Measurements from ENCODE around the gene SYCN. TPM values are rescaled to one million over a fixed set of nuclear protein-coding genes. Genes with fewer than 3 reads are reported as not detected.

SYCN gene
- total RNA-seq, 1 donor from 2014 or later = not detected

DNA sequence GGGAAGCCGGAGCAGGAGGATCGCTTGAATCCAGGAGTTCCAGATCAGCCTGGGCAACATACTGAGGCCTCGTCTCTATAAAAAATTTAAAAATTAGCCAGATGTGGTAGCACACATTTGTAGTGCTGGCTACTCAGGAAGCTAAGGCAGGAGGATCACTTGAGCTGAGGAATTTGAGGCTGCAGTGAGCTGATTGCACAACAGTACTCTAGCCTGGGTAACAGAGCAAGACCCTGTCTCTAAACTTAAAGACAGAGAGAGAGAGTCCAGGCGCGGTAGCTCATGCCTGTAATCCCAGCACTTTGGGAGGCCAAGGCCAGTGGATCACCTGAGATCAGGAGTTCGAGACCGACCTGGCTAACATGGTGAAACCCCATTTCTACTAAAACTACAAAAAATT, 36.4 kb upstream of the SYCN start:
- H3K36me3 Mint-ChIP-seq (ENCODE audit: unreplicated experiment) = no peaks in the 10 kb centered on the region
- H3K4me1 Mint-ChIP-seq (ENCODE audit: low read depth, unreplicated experiment) = no peaks in the 10 kb centered on the region
- H3K9me3 Mint-ChIP-seq (ENCODE audit: unreplicated experiment) = no peaks in the 10 kb centered on the region
- DNase-seq = no peak
- peaks cover 10% of the 10 kb centered on the region for H3K27me3 Mint-ChIP-seq (ENCODE audit: unreplicated experiment)
- no peak overlapping the region for H3K4me3 Mint-ChIP-seq (ENCODE audit: unreplicated experiment)
- TF ChIP-seq, protein P1, sequence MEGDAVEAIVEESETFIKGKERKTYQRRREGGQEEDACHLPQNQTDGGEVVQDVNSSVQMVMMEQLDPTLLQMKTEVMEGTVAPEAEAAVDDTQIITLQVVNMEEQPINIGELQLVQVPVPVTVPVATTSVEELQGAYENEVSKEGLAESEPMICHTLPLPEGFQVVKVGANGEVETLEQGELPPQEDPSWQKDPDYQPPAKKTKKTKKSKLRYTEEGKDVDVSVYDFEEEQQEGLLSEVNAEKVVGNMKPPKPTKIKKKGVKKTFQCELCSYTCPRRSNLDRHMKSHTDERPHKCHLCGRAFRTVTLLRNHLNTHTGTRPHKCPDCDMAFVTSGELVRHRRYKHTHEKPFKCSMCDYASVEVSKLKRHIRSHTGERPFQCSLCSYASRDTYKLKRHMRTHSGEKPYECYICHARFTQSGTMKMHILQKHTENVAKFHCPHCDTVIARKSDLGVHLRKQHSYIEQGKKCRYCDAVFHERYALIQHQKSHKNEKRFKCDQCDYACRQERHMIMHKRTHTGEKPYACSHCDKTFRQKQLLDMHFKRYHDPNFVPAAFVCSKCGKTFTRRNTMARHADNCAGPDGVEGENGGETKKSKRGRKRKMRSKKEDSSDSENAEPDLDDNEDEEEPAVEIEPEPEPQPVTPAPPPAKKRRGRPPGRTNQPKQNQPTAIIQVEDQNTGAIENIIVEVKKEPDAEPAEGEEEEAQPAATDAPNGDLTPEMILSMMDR (IDR thresholded peaks at IDR 0.05; ENCODE audit: partially characterized antibody, unreplicated experiment) = no peak
- no peak overlapping the region for H3K27ac Mint-ChIP-seq (ENCODE audit: unreplicated experiment)

DNA sequence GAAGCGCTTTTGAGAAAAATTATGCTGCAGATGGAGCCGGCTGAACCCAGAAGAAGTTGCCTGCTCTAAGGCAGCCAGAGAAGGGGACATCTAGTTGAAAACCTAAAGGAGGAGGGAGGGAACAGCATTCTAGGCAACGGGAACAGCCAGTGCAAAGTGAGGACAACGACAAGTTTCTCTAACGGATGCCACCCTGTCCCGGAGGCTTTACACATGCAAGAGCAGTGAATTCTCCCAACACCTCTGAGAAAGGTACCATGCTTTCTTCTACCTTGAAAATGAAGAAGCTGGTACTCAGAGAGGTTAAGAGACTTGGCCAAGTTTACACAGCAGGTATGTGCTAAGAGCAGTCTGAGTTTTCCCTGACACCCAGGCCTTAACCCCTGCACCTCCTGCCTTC, 34.9 kb upstream of the SYCN start:
- no peaks in the 10 kb centered on the region for H3K36me3 Mint-ChIP-seq (ENCODE audit: unreplicated experiment)
- H3K27ac Mint-ChIP-seq (ENCODE audit: unreplicated experiment) = no peak overlapping the region
- peaks cover 13% of the 10 kb centered on the region for H3K27me3 Mint-ChIP-seq (ENCODE audit: unreplicated experiment)
- no peaks in the 10 kb centered on the region for H3K9me3 Mint-ChIP-seq (ENCODE audit: unreplicated experiment)
- no peak for DNase-seq
- H3K4me3 Mint-ChIP-seq (ENCODE audit: unreplicated experiment) = no peak overlapping the region
- TF ChIP-seq, protein P1 (IDR thresholded peaks at IDR 0.05; ENCODE audit: partially characterized antibody, unreplicated experiment) = no peak
- H3K4me1 Mint-ChIP-seq (ENCODE audit: low read depth, unreplicated experiment) = no peaks in the 10 kb centered on the region

DNA sequence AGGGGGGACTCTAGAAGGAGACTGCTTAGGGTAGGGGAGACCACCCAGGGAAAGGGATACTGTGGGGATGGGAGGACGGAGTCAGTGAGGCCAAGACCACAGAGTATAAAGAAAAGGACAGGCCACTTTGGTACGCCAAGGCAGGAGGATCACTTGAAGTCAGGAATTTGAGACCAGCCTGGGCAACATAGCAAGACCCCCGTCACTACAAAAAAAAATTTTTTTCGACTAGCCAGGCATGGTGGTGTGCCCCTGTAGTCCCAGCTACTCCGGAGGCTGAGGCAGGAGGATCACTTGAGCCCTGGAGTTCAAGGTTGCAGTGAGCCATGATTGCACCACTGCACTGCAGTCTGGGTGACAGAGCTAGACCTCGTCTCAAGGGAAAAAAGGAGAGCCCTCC, 34.1 kb upstream of the SYCN start:
- Mint-ChIP-seq H3K9me3 (ENCODE audit: unreplicated experiment) (no peaks in the 10 kb centered on the region), H3K36me3 (ENCODE audit: unreplicated experiment) (no peaks in the 10 kb centered on the region), H3K4me3 (ENCODE audit: unreplicated experiment) (no peak overlapping the region), H3K27ac (ENCODE audit: unreplicated experiment) (no peak overlapping the region), H3K4me1 (ENCODE audit: low read depth, unreplicated experiment) (no peaks in the 10 kb centered on the region), H3K27me3 (ENCODE audit: unreplicated experiment) (peaks cover 13% of the 10 kb centered on the region)
- TF ChIP-seq, protein P1 (IDR thresholded peaks at IDR 0.05; ENCODE audit: partially characterized antibody, unreplicated experiment) = no peak
- DNase-seq = no peak

DNA sequence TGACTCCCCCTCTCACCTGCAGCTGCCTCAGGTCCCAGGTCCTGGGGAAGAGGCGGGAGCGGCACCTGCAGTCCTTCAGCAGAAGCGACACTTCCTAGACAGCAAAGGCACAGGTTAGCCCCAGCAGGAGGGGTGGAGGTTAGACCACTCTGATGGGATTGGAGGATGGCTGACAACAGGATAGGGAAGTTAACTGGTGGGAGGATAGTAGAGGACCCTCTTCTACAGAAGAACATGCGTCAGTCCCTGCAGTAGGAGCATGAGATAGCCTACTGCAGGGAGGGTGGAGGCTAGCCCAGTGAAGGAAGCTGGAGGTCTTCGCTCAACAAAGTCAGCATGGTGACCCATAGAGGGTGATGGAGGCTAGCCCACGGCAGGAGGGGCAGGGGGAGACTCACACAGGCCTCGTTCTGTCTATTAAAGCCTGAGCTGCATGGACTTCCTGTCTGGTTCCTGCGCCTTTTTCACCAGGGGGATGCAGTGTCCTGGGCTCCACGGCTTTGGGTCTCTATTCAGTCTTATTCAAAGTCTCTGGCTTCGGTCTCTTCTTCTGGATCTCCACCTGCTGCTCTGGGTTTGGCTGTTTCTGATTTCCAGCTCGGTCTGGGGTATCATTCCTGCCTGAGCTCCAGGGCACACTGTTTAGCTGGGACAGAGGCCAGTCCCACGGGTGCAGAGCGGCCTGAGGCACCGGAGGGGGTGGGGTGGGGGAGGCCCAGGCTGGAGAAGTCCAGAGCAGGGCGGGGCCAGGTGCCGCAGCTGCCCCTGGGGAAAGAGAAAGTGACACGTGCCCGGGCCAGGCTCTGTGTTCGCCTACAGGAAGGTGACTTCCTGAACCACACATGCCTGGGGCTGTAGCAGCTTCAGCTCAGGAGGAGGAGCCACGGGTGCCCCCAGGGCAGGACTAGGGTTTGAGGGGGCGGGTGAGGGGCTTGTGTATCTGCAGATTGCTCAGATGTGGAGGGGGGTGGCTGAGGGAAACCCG, 33.4 kb upstream of the SYCN start:
- Mint-ChIP-seq H3K9me3 (ENCODE audit: unreplicated experiment) (no peaks in the 10 kb centered on the region), H3K4me3 (ENCODE audit: unreplicated experiment) (no peak overlapping the region), H3K27me3 (ENCODE audit: unreplicated experiment) (peaks cover 12% of the 10 kb centered on the region), H3K36me3 (ENCODE audit: unreplicated experiment) (no peaks in the 10 kb centered on the region), H3K4me1 (ENCODE audit: low read depth, unreplicated experiment) (no peaks in the 10 kb centered on the region), H3K27ac (ENCODE audit: unreplicated experiment) (no peak overlapping the region)
- TF ChIP-seq, protein P1 (IDR thresholded peaks at IDR 0.05; ENCODE audit: partially characterized antibody, unreplicated experiment) = no peak
- DNase-seq = no peak

DNA sequence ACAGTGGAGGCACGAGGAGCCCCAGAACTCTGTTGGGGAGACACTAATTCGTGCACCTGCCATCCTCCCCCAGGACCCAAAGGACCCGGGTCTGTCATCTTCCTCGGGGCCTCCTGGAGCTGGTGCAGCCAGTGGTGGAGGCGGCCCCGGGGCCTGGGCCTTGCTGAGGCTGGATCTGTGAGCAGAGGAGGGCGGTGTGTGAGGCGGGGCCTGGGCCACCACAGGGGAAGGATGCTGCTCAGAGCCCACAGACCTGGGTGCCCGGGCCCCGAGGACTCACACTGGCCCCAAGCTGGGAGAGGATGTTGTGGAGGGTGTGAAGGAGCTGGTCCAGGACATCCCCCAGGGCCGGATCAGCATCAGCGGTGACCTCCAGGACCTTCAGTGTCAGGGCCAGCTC, 32.5 kb upstream of the SYCN start:
- no peaks in the 10 kb centered on the region for H3K9me3 Mint-ChIP-seq (ENCODE audit: unreplicated experiment)
- H3K36me3 Mint-ChIP-seq (ENCODE audit: unreplicated experiment) = no peaks in the 10 kb centered on the region
- H3K27me3 Mint-ChIP-seq (ENCODE audit: unreplicated experiment) = peaks cover 12% of the 10 kb centered on the region
- DNase-seq = no peak
- H3K4me3 Mint-ChIP-seq (ENCODE audit: unreplicated experiment) = no peak overlapping the region
- TF ChIP-seq, protein P1 (IDR thresholded peaks at IDR 0.05; ENCODE audit: partially characterized antibody, unreplicated experiment) = no peak
- no peaks in the 10 kb centered on the region for H3K4me1 Mint-ChIP-seq (ENCODE audit: low read depth, unreplicated experiment)
- no peak overlapping the region for H3K27ac Mint-ChIP-seq (ENCODE audit: unreplicated experiment)
